GM12878 (cell line): Measurements from ENCODE around the gene PIK3R5. TPM values are rescaled to one million over a fixed set of nuclear protein-coding genes. Genes with fewer than 3 reads are reported as not detected.

Experiments used
- ATAC-seq: fragments of 200-7000 bp; cut with Tn5 transposase; 3 replicates; pipeline ENCODE4 v1.9.1; 2020; ENCODE audit warnings: mild to moderate bottlenecking, moderate library complexity
- BruUV-seq: library from RNA; stranded (reverse); fragments of 400-500 nt; replicated peaks from 2 replicates; lab custom pipeline; 2021; lab: Mats Ljungman, UMichigan
- CTCF ChIA-PET: fragments of 300-600 bp; sonication (Branson Sonifier 250); formaldehyde crosslinking; extraction: SDS; loops from one replicate; lab custom pipeline; 2021; ENCODE audit warnings: inconsistent platforms; lab: Yijun Ruan, JAX
- POLR2A ChIA-PET: fragments of 350-600 bp; formaldehyde crosslinking; extraction: SDS; loops from one replicate; lab custom pipeline; 2021; ENCODE audit warnings: inconsistent platforms; lab: Charles Lee
- RAD21 ChIA-PET: fragments of 300-600 bp; sonication (Branson Sonifier 250); formaldehyde crosslinking; loops from one replicate; lab custom pipeline; 2023; ENCODE audit warnings: antibody characterized with exemption; ENCODE audit not compliant: unreplicated experiment; lab: Charles Lee
- SMC1A ChIA-PET: fragments of 300-600 bp; sonication (Branson Sonifier 250); formaldehyde crosslinking; loops from one replicate; lab custom pipeline; 2023; ENCODE audit not compliant: unreplicated experiment, uncharacterized antibody; lab: Charles Lee
- DNase-seq: peaks from one replicate; pipeline ENCODE4 v3.0.0-alpha.2; 2011; ENCODE audit warnings: low read depth, low spot score
- FAIRE-seq: peaks from 3 replicates; lab custom pipeline; 2011; peaks lifted over from hg19 to GRCh38; lab: Jason Lieb, UNC
- H2AFZ ChIP-seq: 2 replicates; pipeline ENCODE4 v1.6.0; 2011; ENCODE audit warnings: low read depth, low read length, control low read depth; ENCODE audit not compliant: control insufficient read depth
- H3K27ac ChIP-seq: 2 replicates; pipeline ENCODE4 v1.5.1; 2011; ENCODE audit warnings: control low read depth; ENCODE audit not compliant: control insufficient read depth, insufficient read depth
- H3K27me3 ChIP-seq, 2 experiments: replicated peaks in 1 of 2; 2 replicates each; pipeline versions ENCODE4 v1.6.0 to v1.6.1; 2011; ENCODE audit warnings: low read length in 1 of 2; ENCODE audit not compliant: control insufficient read depth in 2 of 2, insufficient read depth in 2 of 2
- H3K36me3 ChIP-seq, 2 experiments: 2 replicates each; pipeline ENCODE4 v1.5.1; 2011; ENCODE audit warnings: low read length in 1 of 2; ENCODE audit not compliant: control insufficient read depth in 2 of 2, insufficient read depth in 2 of 2
- H3K4me1 ChIP-seq: 2 replicates; pipeline ENCODE4 v1.6.1; 2011; ENCODE audit warnings: mild to moderate bottlenecking, low read length, moderate library complexity, mixed read lengths; ENCODE audit not compliant: control insufficient read depth, insufficient read depth
- H3K4me2 ChIP-seq: 2 replicates; pipeline ENCODE4 v1.6.0; 2011; ENCODE audit warnings: control low read depth; ENCODE audit not compliant: control insufficient read depth, insufficient read depth
- H3K4me3 ChIP-seq: fragments of 200-600 bp; sonication (generic); 2 replicates; pipeline ENCODE4 v1.5.1; 2016
- H3K79me2 ChIP-seq: 2 replicates; pipeline ENCODE4 v1.6.0; 2011; ENCODE audit warnings: low read length; ENCODE audit not compliant: control insufficient read depth, insufficient read depth
- H3K9ac ChIP-seq: 2 replicates; pipeline ENCODE4 v1.8.0; 2011; ENCODE audit warnings: low read length, control low read depth, mixed read lengths; ENCODE audit not compliant: control insufficient read depth, insufficient read depth
- H3K9me3 ChIP-seq: replicated peaks from 3 replicates; pipeline ENCODE4 v1.5.1; 2011; ENCODE audit warnings: mild to moderate bottlenecking, low read length; ENCODE audit not compliant: control insufficient read depth, insufficient read depth
- H4K20me1 ChIP-seq: 2 replicates; pipeline ENCODE4 v1.6.0; 2011; ENCODE audit not compliant: control insufficient read depth, insufficient read depth
- BCL3 ChIP-seq: IDR thresholded peaks from 2 replicates; pipeline ENCODE4 v1.6.1; 2011; ENCODE audit warnings: borderline replicate concordance, low read depth, mild to moderate bottlenecking, moderate library complexity, low read length; ENCODE audit not compliant: insufficient read depth, poor library complexity, severe bottlenecking
- E4F1 ChIP-seq: fragments of 450-650 bp; IDR thresholded peaks from 2 replicates; pipeline ENCODE4 v1.6.1; 2018; ENCODE audit warnings: borderline replicate concordance, mild to moderate bottlenecking; ENCODE audit not compliant: partially characterized antibody
- HSF1 ChIP-seq: fragments of 150-350 bp; IDR thresholded peaks from 2 replicates; pipeline ENCODE4 v1.6.1; 2014; ENCODE audit warnings: mild to moderate bottlenecking, low read depth, low read length
- KLF5 ChIP-seq: fragments of 450-650 bp; IDR thresholded peaks from 2 replicates; pipeline ENCODE4 v1.6.1; 2014; ENCODE audit warnings: mild to moderate bottlenecking; ENCODE audit not compliant: partially characterized antibody
- PAX5 ChIP-seq: IDR thresholded peaks from 2 replicates; pipeline ENCODE4 v1.6.1; 2011; ENCODE audit warnings: low read depth, low read length, borderline replicate concordance
- PKNOX1 ChIP-seq: fragments of 450-650 bp; IDR thresholded peaks from 2 replicates; pipeline ENCODE4 v1.6.1; 2016; ENCODE audit warnings: mild to moderate bottlenecking
- WGBS: methylation state at CpG from one replicate; pipeline ENCODE4 v1.1.6; 2016; ENCODE audit warnings: low lambda C conversion rate; ENCODE audit not compliant: insufficient replicate concordance, insufficient coverage; ENCODE audit errors: missing lambda C conversion rate; 5-methylcytosine and 5-hydroxymethylcytosine counted together
- in situ Hi-C: fragments of 300-500 bp; cut with MboI; formaldehyde crosslinking; loops from 9 replicates; pipeline ENCODE4 v1.14.3; 2018; ENCODE audit warnings: mixed read lengths
- intact Hi-C: fragments of 100-400 bp; cut with micrococcal nuclease; formaldehyde crosslinking; loops from one replicate; pipeline ENCODE4 v1.14.2; 2022; ENCODE audit not compliant: unreplicated experiment
- polyA plus RNA-seq, 11 experiments: library from polyadenylated mRNA; depleted of rRNA in 4 of 11; unstranded in 6 of 11; stranded (reverse) in 5 of 11; fragments of >200 nt; fragmentation: Nextera tagmentation in 4 of 11; fragmentation: Illumina TruSeq in 1 of 11; extraction: Ambion mirVana in 4 of 11; extraction: Trizol in 1 of 11; gene quantifications; 1 replicate in 1 of 11; 2 replicates in 10 of 11; pipeline versions ENCODE4 v1.2.1 to v1.2.3, GENCODE V29; 2011 to 2016; ENCODE audit warnings: inconsistent platforms in 2 of 11, missing spikeins in 2 of 11, low read depth in 1 of 11
- total RNA-seq, 4 experiments: library from RNA; depleted of rRNA in 3 of 4; stranded (reverse); fragments of >200 nt in 3 of 4; fragmentation: Illumina TruSeq in 1 of 4; extraction: Trizol in 1 of 4; gene quantifications; 2 replicates each; pipeline versions ENCODE4 v1.2.1 to v1.2.3, GENCODE V29; 2013 to 2021

The PIK3R5 gene
- total and polyA plus RNA-seq, 10 of the 15 experiments (the other 5 are each of a cell fraction or from before 2014, with no cell fraction given): 9.5 to 50.8 (median 35.5) TPM

- TF ChIP-seq BCL3: no peak
- TF ChIP-seq, all 136 proteins: peak for 4
Measured at GRCh38 chr17:8928347-8928746, 37.2 kb downstream of the PIK3R5 start (continued).

GRCh38 chr17:8927395-8927794, 38.1 kb downstream of the PIK3R5 start:
- peaks cover 45% of the 10 kb centered on the region for H3K79me2 ChIP-seq
- POLR2A ChIA-PET: no interaction called here
- ATAC-seq (no peak), DNase-seq (no peak), FAIRE-seq (no peak)
- CTCF ChIA-PET: no interaction called here
- SMC1A ChIA-PET: interaction anchor here (0.9 to 1.2 kb wide), 2 partner anchors 9 to 29 kb away, joined by 3 read pairs; no protein-coding TSS in a partner anchor
- no peak overlapping the region for H3K4me2 ChIP-seq
- WGBS: 100% methylated on average over 3 of the region's 3 CpGs
- in situ Hi-C loops (no loop called here), intact Hi-C loops (no loop called here)
- H4K20me1 ChIP-seq: no peaks in the 10 kb centered on the region
- no peak overlapping the region for H2AFZ ChIP-seq
- no peaks in the 10 kb centered on the region for H3K27me3 ChIP-seq
- TF ChIP-seq KLF5: no peak
- TF ChIP-seq HSF1: no peak
- no peak for TF ChIP-seq E4F1
- no peak for TF ChIP-seq PKNOX1
- no peak for TF ChIP-seq PAX5
- no TSS peak for BruUV-seq
- peaks cover 25% of the 10 kb centered on the region for H3K4me1 ChIP-seq
- peaks cover under 1 to 4% of the 10 kb centered on the region in 2 experiments; a peak in 3 of 4 replicates for H3K36me3 ChIP-seq
- no peak overlapping the region for H3K4me3 ChIP-seq
- no peak overlapping the region for H3K27ac ChIP-seq
- H3K9me3 ChIP-seq: peaks cover 62% of the 10 kb centered on the region
- H3K9ac ChIP-seq: no peak overlapping the region
- RAD21 ChIA-PET: no interaction called here
